DMS114 treated with DMSO at 0.1 percent for 48 hours (cell line): ENCODE results near the gene KCNC1.

Experiments used
- DNase-seq: peaks from one replicate; lab custom pipeline; 2025; ENCODE audit not compliant: unreplicated experiment; lab: John Stamatoyannopoulos, UW

The KCNC1 gene

GRCh38 chr11:17788084-17788483, 53.5 kb downstream of the KCNC1 start:
- no peak for DNase-seq

GRCh38 chr11:17790453-17790852, 55.9 kb downstream of the KCNC1 start:
- no peak for DNase-seq

- DNase-seq: no peak
Measured at GRCh38 chr11:17791144-17791543, 56.6 kb downstream of the KCNC1 start.

- DNase-seq: no peak
Measured at GRCh38 chr11:17792161-17792560, 57.6 kb downstream of the KCNC1 start.

GRCh38 chr11:17793642-17794170, 59.1 kb downstream of the KCNC1 start:
- DNase-seq: no peak

- no peak for DNase-seq
Measured at GRCh38 chr11:17794981-17795380, 60.4 kb downstream of the KCNC1 start.

- no peak for DNase-seq
Measured at GRCh38 chr11:17796154-17796553, 61.6 kb downstream of the KCNC1 start.

GRCh38 chr11:17798253-17798652, 63.7 kb downstream of the KCNC1 start:
- DNase-seq: no peak

- DNase-seq: no peak
Measured at GRCh38 chr11:17798716-17799115, 64.1 kb downstream of the KCNC1 start.

GRCh38 chr11:17799147-17799546, 64.6 kb downstream of the KCNC1 start:
- DNase-seq: no peak

GRCh38 chr11:17801166-17801565, 66.6 kb downstream of the KCNC1 start:
- DNase-seq: no peak

- no peak for DNase-seq
Measured at GRCh38 chr11:17802491-17802890, 67.9 kb downstream of the KCNC1 start.

- no peak for DNase-seq
Measured at GRCh38 chr11:17803754-17804334, 69.3 kb downstream of the KCNC1 start.

GRCh38 chr11:17805043-17805442, 70.5 kb downstream of the KCNC1 start:
- DNase-seq: no peak

- no peak for DNase-seq
Measured at GRCh38 chr11:17805873-17806272, 71.3 kb downstream of the KCNC1 start.

GRCh38 chr11:17807034-17807433, 72.5 kb downstream of the KCNC1 start:
- DNase-seq: no peak

- no peak for DNase-seq
Measured at GRCh38 chr11:17810041-17810440, 75.5 kb downstream of the KCNC1 start.

GRCh38 chr11:17810746-17811145, 76.2 kb downstream of the KCNC1 start:
- no peak for DNase-seq

GRCh38 chr11:17811352-17811751, 76.8 kb downstream of the KCNC1 start:
- DNase-seq: no peak

GRCh38 chr11:17812091-17812864, 77.7 kb downstream of the KCNC1 start:
- no peak for DNase-seq

GRCh38 chr11:17812865-17813187, 78.2 kb downstream of the KCNC1 start:
- no peak for DNase-seq

GRCh38 chr11:17813391-17814059, 78.9 kb downstream of the KCNC1 start:
- DNase-seq: no peak
